B cell (primary cell): Measurements from ENCODE around the gene RFX2. TPM values are rescaled to one million over a fixed set of nuclear protein-coding genes. Genes with fewer than 3 reads are reported as not detected.
A peak's percentile ranks its signal among the peaks of the same experiment; 100 is the strongest.

Experiments
- ATAC-seq: fragments of 200-7000 bp; cut with Tn5 transposase; one replicate; pipeline ENCODE4 v1.10.0; 2021; ENCODE audit warnings: low read depth, mild to moderate bottlenecking, moderate number of reproducible peaks, moderate library complexity
- CTCF ChIA-PET: fragments of 350-600 bp; sonication (Branson Sonifier 250); formaldehyde crosslinking; loops from one replicate; lab custom pipeline; 2021; ENCODE audit warnings: antibody characterized with exemption, inconsistent platforms; lab: Charles Lee
- POLR2A ChIA-PET: fragments of 350-600 bp; sonication (Branson Sonifier 250); formaldehyde crosslinking; loops from one replicate; lab custom pipeline; 2021; ENCODE audit warnings: antibody characterized with exemption; lab: Charles Lee
- DNase-seq: peaks from one replicate; pipeline ENCODE4 v3.0.0; 2013
- H2AFZ ChIP-seq: 2 replicates; pipeline ENCODE4 v1.6.1; 2012; ENCODE audit warnings: mild to moderate bottlenecking, low read depth, low read length; ENCODE audit not compliant: insufficient read depth, poor library complexity, severe bottlenecking
- H3K27ac ChIP-seq, 2 donors: 1 replicate in 1 of 2; 2 replicates in 1 of 2; pipeline ENCODE4 v1.5.1; 2012 to 2013; ENCODE audit warnings: low read length in 2 of 2, mild to moderate bottlenecking in 2 of 2, moderate library complexity in 1 of 2
- H3K27me3 ChIP-seq, 4 experiments: fragments of 200-600 bp in 1 of 4; sonication (generic) in 1 of 4; replicated peaks in 1 of 4; 1 replicate in 2 of 4; 2 replicates in 2 of 4; pipeline versions ENCODE4 v1.6.1 to v1.7.0; 2013 to 2016; ENCODE audit warnings: low read length in 3 of 4, mild to moderate bottlenecking in 2 of 4, mixed read lengths in 1 of 4, moderate library complexity in 1 of 4; ENCODE audit not compliant: insufficient read depth in 4 of 4, control insufficient read depth in 3 of 4; ENCODE audit errors: control extremely low read depth in 1 of 4
- H3K36me3 ChIP-seq, 2 experiments: replicated peaks in 1 of 2; 1 replicate in 1 of 2; 2 replicates in 1 of 2; pipeline versions ENCODE4 v1.6.1 to v1.7.1; 2013; ENCODE audit warnings: low read length in 1 of 2; ENCODE audit not compliant: insufficient read depth in 2 of 2, control insufficient read depth in 1 of 2; ENCODE audit errors: control extremely low read depth in 1 of 2, extremely low read depth in 1 of 2
- H3K4me1 ChIP-seq, 2 donors: fragments of 200-600 bp in 1 of 2; sonication (generic) in 1 of 2; 1 replicate in 1 of 2; 2 replicates in 1 of 2; pipeline versions ENCODE4 v1.5.1 to v1.6.1; 2013 to 2017; ENCODE audit warnings: low read length in 2 of 2; ENCODE audit not compliant: control insufficient read depth in 2 of 2, insufficient read depth in 2 of 2
- H3K4me2 ChIP-seq: replicated peaks from 2 replicates; pipeline ENCODE3; 2012; ENCODE audit warnings: mild to moderate bottlenecking, low read depth, low read length; ENCODE audit not compliant: poor library complexity, severe bottlenecking
- H3K4me3 ChIP-seq, 5 experiments: fragments of 200-600 bp in 1 of 5; sonication (generic) in 1 of 5; 1 replicate in 3 of 5; 2 replicates in 2 of 5; pipeline versions ENCODE4 v1.5.1 to v1.7.0; 2011 to 2016; ENCODE audit warnings: low read length in 4 of 5, mild to moderate bottlenecking in 4 of 5, low read depth in 2 of 5, control low read depth in 1 of 5, moderate library complexity in 1 of 5; ENCODE audit not compliant: insufficient read depth in 1 of 5; ENCODE audit errors: control extremely low read depth in 1 of 5, extremely low read depth in 1 of 5
- H3K79me2 ChIP-seq: fragments of 200-600 bp; sonication (generic); one replicate; pipeline ENCODE4 v1.6.0; 2016; ENCODE audit warnings: low read length; ENCODE audit not compliant: control insufficient read depth, insufficient read depth
- H3K9ac ChIP-seq: fragments of 200-600 bp; sonication (generic); 2 replicates; pipeline ENCODE4 v1.6.1; 2017; ENCODE audit warnings: mild to moderate bottlenecking, low read length, moderate library complexity
- H3K9me3 ChIP-seq, 3 donors: one replicate each; pipeline versions ENCODE4 v1.6.1 to v1.7.1; 2013; ENCODE audit warnings: low read length in 2 of 3; ENCODE audit not compliant: control insufficient read depth in 2 of 3, insufficient read depth in 1 of 3; ENCODE audit errors: control extremely low read depth in 1 of 3
- H4K20me1 ChIP-seq: 2 replicates; pipeline ENCODE4 v1.6.0; 2012; ENCODE audit warnings: mild to moderate bottlenecking, low read length; ENCODE audit not compliant: insufficient read depth, control insufficient read depth, poor library complexity, severe bottlenecking
- H3K27ac Mint-ChIP-seq: one replicate; pipeline ENCODE4 v1.8.0; 2021; ENCODE audit warnings: mixed read lengths
- H3K27me3 Mint-ChIP-seq: one replicate; pipeline ENCODE4 v1.8.0; 2021; ENCODE audit warnings: mixed read lengths
- H3K4me1 Mint-ChIP-seq: one replicate; pipeline ENCODE4 v1.8.0; 2021; ENCODE audit warnings: mixed read lengths
- H3K4me3 Mint-ChIP-seq: one replicate; pipeline ENCODE4 v1.8.0; 2021; ENCODE audit warnings: mixed read lengths
- H3K9me3 Mint-ChIP-seq: one replicate; pipeline ENCODE4 v1.8.0; 2022; ENCODE audit warnings: mixed read lengths; ENCODE audit not compliant: insufficient read depth
- EZH2 ChIP-seq: IDR thresholded peaks from 2 replicates; pipeline ENCODE4 v1.6.1; 2012; ENCODE audit warnings: borderline replicate concordance, low read depth, mild to moderate bottlenecking, moderate library complexity, low read length; ENCODE audit not compliant: insufficient read depth, poor library complexity, severe bottlenecking
- WGBS: methylation state at CpG from one replicate; pipeline ENCODE4 v1.1.5; 2013; ENCODE audit warnings: missing lambda C conversion rate; ENCODE audit not compliant: insufficient coverage; 5-methylcytosine and 5-hydroxymethylcytosine counted together
- intact Hi-C: fragments of 100-400 bp; cut with micrococcal nuclease; formaldehyde crosslinking; loops from one replicate; pipeline ENCODE4 v1.10.0; 2022
- polyA minus RNA-seq: library from RNA; depleted of rRNA, polyadenylated mRNA; stranded (reverse); fragments of >200 nt; gene quantifications from 2 replicates; pipeline ENCODE4 v1.2.3, GENCODE V29; 2012
- polyA plus RNA-seq: library from polyadenylated mRNA; depleted of rRNA; stranded (reverse); fragments of >200 nt; gene quantifications from 2 replicates; pipeline ENCODE4 v1.2.3, GENCODE V29; 2012
- total RNA-seq, 2 donors: library from RNA; stranded (reverse); fragments of 120-200 nt in 1 of 2; gene quantifications; 1 replicate in 1 of 2; 2 replicates in 1 of 2; pipeline versions ENCODE4 v1.2.3 to v1.2.4, GENCODE V29; 2013 to 2022
- TF ChIP-seq, protein P1 (sequence below): fragments of 200-600 bp; IDR thresholded peaks from one replicate; pipeline ENCODE4 v1.8.0; 2022; ENCODE audit warnings: antibody characterized with exemption, mild to moderate bottlenecking

The RFX2 gene
- total RNA-seq (6.5 and 8.6 TPM in 2 replicates), polyA plus RNA-seq (2.4 and 7.1 TPM in 2 replicates), polyA minus RNA-seq (1.9 and 3.1 TPM in 2 replicates)
- 1.9 TPM for total RNA-seq (2013)

GRCh38 chr19:6110360-6110977, at the start of gene RFX2:
TSS of gene RFX2 (minus strand) at chr19:6110500. CDS start at chr19:6047496, 63,004 bp downstream.
- Histone ChIP-seq H3K79me2 (no peaks in the 10 kb centered on the region), H3K4me1 (peaks cover 21 to 23% of the 10 kb centered on the region in 2 donors), H4K20me1 (no peaks in the 10 kb centered on the region), H3K4me3 (peak within 1 kb of the TSS; percentile 51 to 74 (median 54)), H3K9ac (peak within 1 kb of the TSS; percentile 70), H2AFZ (peak within 1 kb of the TSS; percentile 58), H3K27ac (peak within 1 kb of the TSS; percentile 30 to 38), H3K36me3 (no peaks in the 10 kb centered on the region), H3K4me2 (peak within 1 kb of the TSS; percentile 98), H3K9me3 (peaks cover 0 to 5% (median 0%) of the 10 kb centered on the region in 3 donors), H3K27me3 (peaks cover 0 to 34% (median 12%) of the 10 kb centered on the region in 4 experiments)
- CTCF ChIA-PET, result interaction anchor here (1.4 to 2.8 kb wide), 4 partner anchors 13 to 23 kb away, joined by 4 to 15 read pairs (median 6); no protein-coding TSS in a partner anchor
- ATAC-seq (peak; percentile 98), DNase-seq (peak; percentile 99)
- no peak for TF ChIP-seq EZH2
- TF ChIP-seq, protein P1, sequence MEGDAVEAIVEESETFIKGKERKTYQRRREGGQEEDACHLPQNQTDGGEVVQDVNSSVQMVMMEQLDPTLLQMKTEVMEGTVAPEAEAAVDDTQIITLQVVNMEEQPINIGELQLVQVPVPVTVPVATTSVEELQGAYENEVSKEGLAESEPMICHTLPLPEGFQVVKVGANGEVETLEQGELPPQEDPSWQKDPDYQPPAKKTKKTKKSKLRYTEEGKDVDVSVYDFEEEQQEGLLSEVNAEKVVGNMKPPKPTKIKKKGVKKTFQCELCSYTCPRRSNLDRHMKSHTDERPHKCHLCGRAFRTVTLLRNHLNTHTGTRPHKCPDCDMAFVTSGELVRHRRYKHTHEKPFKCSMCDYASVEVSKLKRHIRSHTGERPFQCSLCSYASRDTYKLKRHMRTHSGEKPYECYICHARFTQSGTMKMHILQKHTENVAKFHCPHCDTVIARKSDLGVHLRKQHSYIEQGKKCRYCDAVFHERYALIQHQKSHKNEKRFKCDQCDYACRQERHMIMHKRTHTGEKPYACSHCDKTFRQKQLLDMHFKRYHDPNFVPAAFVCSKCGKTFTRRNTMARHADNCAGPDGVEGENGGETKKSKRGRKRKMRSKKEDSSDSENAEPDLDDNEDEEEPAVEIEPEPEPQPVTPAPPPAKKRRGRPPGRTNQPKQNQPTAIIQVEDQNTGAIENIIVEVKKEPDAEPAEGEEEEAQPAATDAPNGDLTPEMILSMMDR, result no peak
- under 1% methylated on average over 73 of the region's 75 CpGs for WGBS
- Mint-ChIP-seq H3K27me3 (peaks cover 21% of the 10 kb centered on the region), H3K4me3 (peak within 1 kb of the TSS; percentile 88), H3K27ac (peak within 1 kb of the TSS; percentile 81), H3K9me3 (no peaks in the 10 kb centered on the region), H3K4me1 (peaks cover 21% of the 10 kb centered on the region)
- POLR2A ChIA-PET, result interaction anchor here (0.9 to 1.1 kb wide), 3 partner anchors 15 to 283 kb away, joined by 3 to 9 read pairs (median 7); no protein-coding TSS in a partner anchor
- intact Hi-C loops, result loop anchor here (1.0 to 2.0 kb wide), 4 partner anchors 23 to 314 kb away; partner anchors contain the start of genes KHSRP and RANBP3

DNA sequence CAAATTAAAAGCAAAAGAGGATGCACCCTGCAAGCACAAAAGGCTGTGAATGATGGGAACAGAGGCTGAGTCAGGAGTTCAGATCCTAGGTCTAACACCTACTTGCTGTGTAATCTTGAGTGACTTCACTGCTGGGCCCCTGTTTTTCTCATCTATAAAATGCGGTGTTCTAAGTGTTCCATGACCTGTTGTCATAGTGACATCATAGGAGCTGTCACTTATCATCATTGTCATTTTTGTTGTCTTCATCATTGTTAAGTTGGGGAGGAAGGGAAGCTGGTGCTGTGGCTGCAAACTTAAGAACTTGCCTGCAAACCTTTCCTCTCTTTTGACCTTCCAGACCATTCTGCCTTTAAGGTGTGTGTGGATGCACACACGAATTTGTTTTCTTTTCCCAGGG, 45.7 kb upstream of the RFX2 start:
- H3K27ac ChIP-seq, result no peak overlapping the region
- Mint-ChIP-seq H3K27me3 (peaks cover 6% of the 10 kb centered on the region), H3K27ac (no peak overlapping the region), H3K4me3 (no peak overlapping the region), H3K9me3 (peaks cover 5% of the 10 kb centered on the region), H3K4me1 (peaks cover under 1% of the 10 kb centered on the region)
- DNase-seq (no peak), ATAC-seq (no peak)
- no peaks in the 10 kb centered on the region for H4K20me1 ChIP-seq
- CTCF ChIA-PET, result interaction anchor here (1.3 to 1.5 kb wide), 2 partner anchors 9 to 31 kb away, joined by 3 read pairs; no protein-coding TSS in a partner anchor
- 20% methylated on average over 1 of the region's 2 CpGs for WGBS
- intact Hi-C loops, result no loop called here
- no peak overlapping the region for H3K9ac ChIP-seq
- H3K4me1 ChIP-seq, result peaks cover 0 to 2% of the 10 kb centered on the region in 2 donors
- no peak overlapping the region for H3K4me2 ChIP-seq
- H3K27me3 ChIP-seq, result peaks cover 0 to 2% (median 0%) of the 10 kb centered on the region in 4 experiments
- no peak overlapping the region for H2AFZ ChIP-seq
- no peak overlapping the region for H3K4me3 ChIP-seq
- H3K9me3 ChIP-seq, result peaks cover 0 to 24% (median 7%) of the 10 kb centered on the region in 3 donors
- TF ChIP-seq EZH2, result no peak
- TF ChIP-seq, protein P1, result no peak
- POLR2A ChIA-PET, result no interaction called here
- no peaks in the 10 kb centered on the region for H3K36me3 ChIP-seq
- H3K79me2 ChIP-seq, result no peaks in the 10 kb centered on the region
